Measurements from ENCODE around the gene ARFGEF3.

ARFGEF3 gene

GRCh38 chr6:138267971-138268895 is 106.5 kb downstream of the ARFGEF3 start:
- Histone ChIP-seq H3K27ac (ENCODE audit: low read length) (no peak overlapping the region), H3K36me3 (ENCODE audit: control insufficient read depth, insufficient read depth, low read length) (peaks cover under 1% of the 10 kb centered on the region; the same call in 1 of the 2 replicates), H3K4me3 (ENCODE audit: low read length) (no peak overlapping the region), H3K9me3 (ENCODE audit: control insufficient read depth, insufficient read depth, low read length) (no peaks in the 10 kb centered on the region), H3K4me1 (ENCODE audit: control insufficient read depth, insufficient read depth, low read length) (no peaks in the 10 kb centered on the region), H3K27me3 (ENCODE audit: control insufficient read depth, insufficient read depth, low read length) (no peaks in the 10 kb centered on the region)
- DNase-seq (ENCODE audit: low read depth, low spot score), result no peak
- WGBS (ENCODE audit: insufficient coverage, insufficient read length), result no CpG with 5 or more reads among the region's 11 CpGs

DNA sequence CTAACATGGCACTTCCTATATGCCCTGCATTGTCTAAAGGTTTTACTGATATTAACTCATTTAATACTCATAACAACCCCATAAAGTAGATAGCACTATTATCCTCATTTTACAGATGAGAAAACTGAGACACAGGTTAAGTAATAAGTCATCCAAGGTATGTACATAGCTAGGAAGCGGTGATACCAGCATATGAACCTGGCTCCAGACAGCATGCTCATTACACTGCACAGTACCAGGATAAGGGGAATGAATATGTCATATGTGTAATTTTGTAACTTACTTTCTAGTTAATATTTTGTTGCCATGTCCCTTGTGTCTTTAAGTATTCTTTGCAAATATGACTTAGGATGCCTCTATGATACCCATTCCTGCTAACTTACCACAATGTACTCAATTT is 109.7 kb downstream of the ARFGEF3 start:
- no peaks in the 10 kb centered on the region for H3K27me3 ChIP-seq (ENCODE audit: control insufficient read depth, insufficient read depth, low read length)
- no peak for DNase-seq (ENCODE audit: low read depth, low spot score)
- H3K4me3 ChIP-seq (ENCODE audit: low read length), result no peak overlapping the region
- no peak overlapping the region for H3K27ac ChIP-seq (ENCODE audit: low read length)
- H3K9me3 ChIP-seq (ENCODE audit: control insufficient read depth, insufficient read depth, low read length), result no peaks in the 10 kb centered on the region
- no peaks in the 10 kb centered on the region for H3K4me1 ChIP-seq (ENCODE audit: control insufficient read depth, insufficient read depth, low read length)
- no CpG with 5 or more reads among the region's 1 CpG for WGBS (ENCODE audit: insufficient coverage, insufficient read length)
- no peaks in the 10 kb centered on the region for H3K36me3 ChIP-seq (ENCODE audit: control insufficient read depth, insufficient read depth, low read length)

DNA sequence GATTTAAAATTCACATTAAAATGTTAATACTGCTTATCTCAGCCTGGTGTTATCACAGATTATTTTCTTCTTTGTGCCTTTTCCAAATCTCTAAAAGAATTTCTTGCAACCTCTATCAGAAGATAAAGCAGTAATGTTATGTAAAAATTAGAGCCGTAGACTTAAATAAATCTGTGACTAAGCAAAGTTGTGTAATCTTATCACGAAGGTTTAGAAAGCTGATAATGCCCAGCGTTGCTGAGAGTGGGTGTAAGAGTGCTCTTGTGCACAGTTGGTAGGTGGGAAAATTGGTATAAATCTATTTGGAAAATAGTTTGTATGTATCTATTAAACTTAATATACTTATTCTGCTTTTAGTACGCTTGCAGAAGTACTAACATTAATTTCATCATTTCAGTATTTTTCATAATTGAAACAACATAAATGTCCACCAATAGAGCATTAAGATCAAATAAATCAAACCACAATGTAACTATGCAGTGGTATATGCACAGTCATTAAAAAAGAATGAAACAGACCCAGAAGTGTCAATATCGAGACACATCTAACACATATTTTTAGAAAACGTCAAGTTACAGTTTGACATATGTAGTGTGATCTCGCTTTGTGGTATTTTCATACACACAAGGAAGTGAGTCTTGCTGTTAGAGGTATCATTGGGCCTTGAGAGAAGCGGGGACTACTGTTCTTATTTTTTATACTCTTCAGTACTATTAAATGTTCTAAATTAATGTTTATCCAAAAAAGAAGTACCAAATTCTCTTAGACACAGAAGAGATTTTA is 111.0 kb downstream of the ARFGEF3 start:
- Histone ChIP-seq H3K4me1 (ENCODE audit: control insufficient read depth, insufficient read depth, low read length) (no peaks in the 10 kb centered on the region), H3K9me3 (ENCODE audit: control insufficient read depth, insufficient read depth, low read length) (no peaks in the 10 kb centered on the region), H3K36me3 (ENCODE audit: control insufficient read depth, insufficient read depth, low read length) (no peaks in the 10 kb centered on the region), H3K4me3 (ENCODE audit: low read length) (no peak overlapping the region), H3K27ac (ENCODE audit: low read length) (no peak overlapping the region), H3K27me3 (ENCODE audit: control insufficient read depth, insufficient read depth, low read length) (no peaks in the 10 kb centered on the region)
- no peak for DNase-seq (ENCODE audit: low read depth, low spot score)
- WGBS (ENCODE audit: insufficient coverage, insufficient read length), result no CpG with 5 or more reads among the region's 8 CpGs

- no peaks in the 10 kb centered on the region for H3K27me3 ChIP-seq (ENCODE audit: control insufficient read depth, insufficient read depth, low read length)
- H3K27ac ChIP-seq (ENCODE audit: low read length), result no peak overlapping the region
- WGBS (ENCODE audit: insufficient coverage, insufficient read length), result no CpG with 5 or more reads among the region's 3 CpGs
- no peaks in the 10 kb centered on the region for H3K4me1 ChIP-seq (ENCODE audit: control insufficient read depth, insufficient read depth, low read length)
- no peaks in the 10 kb centered on the region; the same call in 1 of the 2 replicates for H3K36me3 ChIP-seq (ENCODE audit: control insufficient read depth, insufficient read depth, low read length)
- DNase-seq (ENCODE audit: low read depth, low spot score), result no peak
- H3K4me3 ChIP-seq (ENCODE audit: low read length), result no peak overlapping the region
- H3K9me3 ChIP-seq (ENCODE audit: control insufficient read depth, insufficient read depth, low read length), result no peaks in the 10 kb centered on the region
Measured at GRCh38 chr6:138275976-138276375, 114.2 kb downstream of the ARFGEF3 start.

- Histone ChIP-seq H3K4me1 (ENCODE audit: control insufficient read depth, insufficient read depth, low read length) (no peaks in the 10 kb centered on the region), H3K4me3 (ENCODE audit: low read length) (no peak overlapping the region), H3K27ac (ENCODE audit: low read length) (no peak overlapping the region), H3K27me3 (ENCODE audit: control insufficient read depth, insufficient read depth, low read length) (no peaks in the 10 kb centered on the region), H3K36me3 (ENCODE audit: control insufficient read depth, insufficient read depth, low read length) (no peaks in the 10 kb centered on the region; the same call in 1 of the 2 replicates), H3K9me3 (ENCODE audit: control insufficient read depth, insufficient read depth, low read length) (no peaks in the 10 kb centered on the region)
- DNase-seq (ENCODE audit: low read depth, low spot score), result no peak
- WGBS (ENCODE audit: insufficient coverage, insufficient read length), result no CpG with 5 or more reads among the region's 4 CpGs
Measured at GRCh38 chr6:138277835-138278234, 116.1 kb downstream of the ARFGEF3 start.

DNA sequence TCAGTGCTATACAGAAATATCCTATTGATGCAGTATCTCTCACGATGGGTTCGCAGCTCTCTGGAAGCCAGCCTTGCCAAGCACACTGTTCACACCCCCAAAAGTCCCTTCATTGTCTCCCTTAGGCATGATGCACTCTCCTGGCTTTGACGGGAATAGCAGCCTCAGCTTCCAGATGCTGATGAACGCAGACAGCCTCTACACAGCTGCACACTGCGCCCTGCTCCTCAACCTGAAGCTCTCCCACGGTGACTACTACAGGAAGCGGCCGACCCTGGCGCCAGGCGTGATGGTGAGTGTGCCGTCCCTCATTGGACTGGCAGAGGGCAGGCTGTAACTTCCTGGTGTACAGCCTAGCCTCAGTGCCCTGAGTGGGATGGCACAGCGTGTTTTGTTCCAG is 116.6 kb downstream of the ARFGEF3 start:
- Histone ChIP-seq H3K27ac (ENCODE audit: low read length) (no peak overlapping the region), H3K27me3 (ENCODE audit: control insufficient read depth, insufficient read depth, low read length) (no peaks in the 10 kb centered on the region), H3K36me3 (ENCODE audit: control insufficient read depth, insufficient read depth, low read length) (no peaks in the 10 kb centered on the region; the same call in 1 of the 2 replicates), H3K4me3 (ENCODE audit: low read length) (no peak overlapping the region), H3K4me1 (ENCODE audit: control insufficient read depth, insufficient read depth, low read length) (no peaks in the 10 kb centered on the region), H3K9me3 (ENCODE audit: control insufficient read depth, insufficient read depth, low read length) (no peaks in the 10 kb centered on the region)
- no CpG with 5 or more reads among the region's 12 CpGs for WGBS (ENCODE audit: insufficient coverage, insufficient read length)
- no peak for DNase-seq (ENCODE audit: low read depth, low spot score)

GRCh38 chr6:138285800-138286199 is 124.1 kb downstream of the ARFGEF3 start:
- Histone ChIP-seq H3K4me1 (ENCODE audit: control insufficient read depth, insufficient read depth, low read length) (no peaks in the 10 kb centered on the region), H3K36me3 (ENCODE audit: control insufficient read depth, insufficient read depth, low read length) (0 out of 2 replicates have a peak, but pooled peaks cover 8% of the 10 kb centered on the region), H3K27me3 (ENCODE audit: control insufficient read depth, insufficient read depth, low read length) (no peaks in the 10 kb centered on the region), H3K4me3 (ENCODE audit: low read length) (no peak overlapping the region), H3K27ac (ENCODE audit: low read length) (no peak overlapping the region), H3K9me3 (ENCODE audit: control insufficient read depth, insufficient read depth, low read length) (no peaks in the 10 kb centered on the region)
- no peak for DNase-seq (ENCODE audit: low read depth, low spot score)
- WGBS (ENCODE audit: insufficient coverage, insufficient read length), result no CpG with 5 or more reads among the region's 6 CpGs

GRCh38 chr6:138286698-138287097 is 125.0 kb downstream of the ARFGEF3 start:
- Histone ChIP-seq H3K27me3 (ENCODE audit: control insufficient read depth, insufficient read depth, low read length) (no peaks in the 10 kb centered on the region), H3K36me3 (ENCODE audit: control insufficient read depth, insufficient read depth, low read length) (0 out of 2 replicates have a peak, but pooled peaks cover 8% of the 10 kb centered on the region), H3K4me1 (ENCODE audit: control insufficient read depth, insufficient read depth, low read length) (no peaks in the 10 kb centered on the region), H3K9me3 (ENCODE audit: control insufficient read depth, insufficient read depth, low read length) (no peaks in the 10 kb centered on the region), H3K4me3 (ENCODE audit: low read length) (no peak overlapping the region), H3K27ac (ENCODE audit: low read length) (no peak overlapping the region)
- no peak for DNase-seq (ENCODE audit: low read depth, low spot score)
- WGBS (ENCODE audit: insufficient coverage, insufficient read length), result no CpG with 5 or more reads among the region's 17 CpGs

GRCh38 chr6:138287144-138287955 is 125.6 kb downstream of the ARFGEF3 start:
- H3K9me3 ChIP-seq (ENCODE audit: control insufficient read depth, insufficient read depth, low read length), result no peaks in the 10 kb centered on the region
- no peak for DNase-seq (ENCODE audit: low read depth, low spot score)
- no peak overlapping the region for H3K4me3 ChIP-seq (ENCODE audit: low read length)
- no CpG with 5 or more reads among the region's 11 CpGs for WGBS (ENCODE audit: insufficient coverage, insufficient read length)
- H3K4me1 ChIP-seq (ENCODE audit: control insufficient read depth, insufficient read depth, low read length), result peaks cover 1% of the 10 kb centered on the region; the same call in 1 of the 2 replicates
- no peak overlapping the region for H3K27ac ChIP-seq (ENCODE audit: low read length)
- 0 out of 2 replicates have a peak, but pooled peaks cover 8% of the 10 kb centered on the region for H3K36me3 ChIP-seq (ENCODE audit: control insufficient read depth, insufficient read depth, low read length)
- H3K27me3 ChIP-seq (ENCODE audit: control insufficient read depth, insufficient read depth, low read length), result no peaks in the 10 kb centered on the region

Measured in iPS DF 6.9 (cell line).